ENCODE data around the gene CGA. TPM values are rescaled to one million over a fixed set of nuclear protein-coding genes. Genes with fewer than 3 reads are reported as not detected.

CGA gene
- total RNA-seq, 5 donors from 2014 or later (not counting 1 experiment from before 2014, with no cell fraction given) = not detected

DNA sequence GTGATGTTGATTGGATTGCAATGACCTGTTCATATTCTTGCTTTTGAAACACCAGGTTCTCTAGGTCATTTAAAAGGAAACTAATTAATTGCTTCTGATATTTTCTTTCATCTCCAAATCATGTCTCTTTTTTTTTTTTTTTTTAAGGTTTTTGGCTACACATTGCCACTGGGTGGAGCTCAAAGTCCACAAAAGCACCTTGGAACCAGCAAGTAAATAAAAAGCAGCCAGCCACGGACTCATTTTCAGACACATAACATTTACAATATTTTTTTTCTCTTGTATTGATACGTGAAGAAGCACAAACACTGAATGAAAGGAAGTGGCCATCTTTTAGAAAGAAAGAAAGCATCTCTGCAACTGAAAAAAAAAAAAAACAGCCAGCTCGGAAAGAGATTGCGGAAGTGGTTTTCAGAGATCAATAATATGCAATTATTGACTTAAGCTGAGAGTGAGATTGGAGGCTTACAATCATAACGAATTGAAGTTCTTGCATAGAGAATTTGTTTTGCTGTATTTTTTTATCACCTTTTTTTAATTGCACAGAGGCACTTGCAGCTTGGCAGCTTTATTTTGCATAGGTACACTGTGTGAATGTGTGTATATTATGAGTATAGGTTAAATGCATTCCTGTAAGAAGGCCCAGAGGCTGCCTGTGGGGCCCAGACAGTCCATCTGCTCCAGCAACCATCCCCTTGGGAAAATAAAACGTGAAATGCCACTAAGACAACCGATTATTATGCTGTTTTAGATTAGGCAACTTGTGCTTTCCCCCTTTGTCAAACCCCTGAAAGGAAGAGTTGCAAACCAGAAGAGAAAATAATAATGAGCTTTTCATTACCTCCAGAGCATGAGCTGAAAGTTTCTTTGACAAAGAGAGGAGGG lies 28.2 kb downstream of the CGA start:
- Histone ChIP-seq H3K9me3 (no peaks in the 10 kb centered on the region), H3K27ac (ENCODE audit: low read length) (no peak overlapping the region), H3K4me1 (ENCODE audit: control insufficient read depth in 1 of 2, extremely low read depth in 1 of 2, insufficient read depth in 2 of 2, low read length in 2 of 2) (no peaks in the 10 kb centered on the region), H3K36me3 (ENCODE audit: control insufficient read depth in 2 of 2, extremely low read depth in 1 of 2, insufficient read depth in 1 of 2, low read length in 1 of 2) (no peaks in the 10 kb centered on the region), H3K4me3 (ENCODE audit: control insufficient read depth in 1 of 2, extremely low read depth in 1 of 2, low read length in 1 of 2) (no peak overlapping the region), H3K27me3 (replicated peaks in 1 of 2; ENCODE audit: control insufficient read depth in 2 of 2, extremely low read depth in 1 of 2, insufficient read depth in 2 of 2, low read length in 1 of 2) (peaks cover 0 to 7% of the 10 kb centered on the region in 2 experiments)
- Mint-ChIP-seq H3K4me3 (peak overlapping the region in 1 of 3 donors; percentile 5), H3K4me1 (peaks cover 0 to 3% (median 0%) of the 10 kb centered on the region in 3 donors), H3K36me3 (no peaks in the 10 kb centered on the region), H3K27ac (no peak overlapping the region), H3K9me3 (no peaks in the 10 kb centered on the region), H3K27me3 (peaks cover 8 to 25% of the 10 kb centered on the region in 2 donors)
- ChIA-PET POLR2A (interaction anchor here in 1 of 2 donors (0.6 kb wide), 1 partner anchor 170 kb away, joined by 4 read pairs; no protein-coding TSS in a partner anchor), CTCF (interaction anchor here (0.6 to 1.9 kb wide), 11 partner anchors 12 to 1804 kb away, joined by 3 to 10 read pairs (median 5); no protein-coding TSS in a partner anchor)
- no peak for ATAC-seq (replicated peaks in 1 of 4)
- WGBS (ENCODE audit: insufficient coverage) = no CpG with 5 or more reads among the region's 7 CpGs
- DNase-seq = peak in 22 of 35 experiments; percentile 3 to 61 (median 16)

DNA sequence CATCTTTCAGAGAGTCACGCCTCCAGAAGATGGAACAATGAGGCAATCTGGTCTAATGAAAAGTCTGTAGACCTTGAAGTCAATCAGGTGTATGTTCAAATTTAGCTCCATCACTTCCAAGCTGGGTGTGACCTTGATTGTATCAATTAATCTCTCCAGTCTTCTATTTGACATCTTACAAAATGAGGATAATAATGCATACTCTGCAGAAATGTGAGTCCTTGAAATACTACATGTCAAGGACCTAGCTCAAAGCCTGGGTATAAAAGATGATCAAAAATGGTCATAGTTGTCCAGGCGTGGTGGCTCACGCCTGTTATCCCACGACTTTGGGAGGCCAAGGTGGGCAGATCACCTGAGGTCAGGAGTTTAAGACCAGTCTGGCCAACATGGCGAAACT lies 29.8 kb downstream of the CGA start:
- Histone ChIP-seq H3K4me3 (ENCODE audit: control insufficient read depth in 1 of 2, extremely low read depth in 1 of 2, low read length in 1 of 2) (no peak overlapping the region), H3K36me3 (ENCODE audit: control insufficient read depth in 2 of 2, extremely low read depth in 1 of 2, insufficient read depth in 1 of 2, low read length in 1 of 2) (no peaks in the 10 kb centered on the region), H3K27me3 (replicated peaks in 1 of 2; ENCODE audit: control insufficient read depth in 2 of 2, extremely low read depth in 1 of 2, insufficient read depth in 2 of 2, low read length in 1 of 2) (peaks cover 0 to 5% of the 10 kb centered on the region in 2 experiments), H3K27ac (ENCODE audit: low read length) (no peak overlapping the region), H3K9me3 (no peaks in the 10 kb centered on the region), H3K4me1 (ENCODE audit: control insufficient read depth in 1 of 2, extremely low read depth in 1 of 2, insufficient read depth in 2 of 2, low read length in 2 of 2) (no peaks in the 10 kb centered on the region)
- ATAC-seq (replicated peaks in 1 of 4) (no peak), DNase-seq (no peak)
- H3K4me3 Mint-ChIP-seq = no peak overlapping the region
- ChIA-PET CTCF (no interaction called here), POLR2A (no interaction called here)
- no peaks in the 10 kb centered on the region for H3K9me3 Mint-ChIP-seq
- H3K4me1 Mint-ChIP-seq = peaks cover 0 to 3% (median 0%) of the 10 kb centered on the region in 3 donors
- peaks cover 8 to 26% of the 10 kb centered on the region in 2 donors for H3K27me3 Mint-ChIP-seq
- H3K36me3 Mint-ChIP-seq = no peaks in the 10 kb centered on the region
- H3K27ac Mint-ChIP-seq = no peak overlapping the region
- 73% methylated on average over 4 of the region's 5 CpGs for WGBS (ENCODE audit: insufficient coverage)

DNA sequence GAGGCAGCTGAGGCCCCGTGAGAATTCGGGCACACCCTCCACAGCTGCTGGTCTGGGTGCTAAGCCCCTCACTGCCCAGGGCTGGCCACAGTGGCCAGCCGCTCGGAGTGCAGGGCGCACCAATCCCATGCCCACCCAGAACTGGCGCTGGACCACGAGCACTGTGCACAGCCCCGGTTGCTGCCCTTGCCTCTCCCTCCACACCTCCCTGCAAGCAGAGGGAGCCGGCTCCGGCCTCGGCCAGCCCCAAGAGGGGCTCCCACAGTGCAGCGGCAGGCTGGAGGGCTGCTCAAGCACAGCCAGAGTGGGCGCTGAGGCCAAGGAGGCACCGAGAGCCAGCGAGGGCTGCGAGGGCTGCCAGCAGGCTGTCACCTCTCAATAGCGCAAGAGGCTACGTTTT lies 35.0 kb downstream of the CGA start:
- Mint-ChIP-seq H3K27ac (no peak overlapping the region), H3K36me3 (no peaks in the 10 kb centered on the region), H3K4me1 (peaks cover 0 to 4% (median 0%) of the 10 kb centered on the region in 3 donors), H3K27me3 (peaks cover 12 to 29% of the 10 kb centered on the region in 2 donors), H3K4me3 (no peak overlapping the region), H3K9me3 (no peaks in the 10 kb centered on the region)
- 90% methylated on average over 13 of the region's 18 CpGs for WGBS (ENCODE audit: insufficient coverage)
- Histone ChIP-seq H3K36me3 (ENCODE audit: control insufficient read depth in 2 of 2, extremely low read depth in 1 of 2, insufficient read depth in 1 of 2, low read length in 1 of 2) (no peaks in the 10 kb centered on the region), H3K4me3 (ENCODE audit: control insufficient read depth in 1 of 2, extremely low read depth in 1 of 2, low read length in 1 of 2) (no peak overlapping the region), H3K27me3 (replicated peaks in 1 of 2; ENCODE audit: control insufficient read depth in 2 of 2, extremely low read depth in 1 of 2, insufficient read depth in 2 of 2, low read length in 1 of 2) (peaks cover 0 to 3% of the 10 kb centered on the region in 2 experiments), H3K4me1 (ENCODE audit: control insufficient read depth in 1 of 2, extremely low read depth in 1 of 2, insufficient read depth in 2 of 2, low read length in 2 of 2) (no peaks in the 10 kb centered on the region), H3K9me3 (no peaks in the 10 kb centered on the region), H3K27ac (ENCODE audit: low read length) (no peak overlapping the region)
- ChIA-PET POLR2A (no interaction called here), CTCF (no interaction called here)
- ATAC-seq (replicated peaks in 1 of 4) (no peak), DNase-seq (no peak)

DNA sequence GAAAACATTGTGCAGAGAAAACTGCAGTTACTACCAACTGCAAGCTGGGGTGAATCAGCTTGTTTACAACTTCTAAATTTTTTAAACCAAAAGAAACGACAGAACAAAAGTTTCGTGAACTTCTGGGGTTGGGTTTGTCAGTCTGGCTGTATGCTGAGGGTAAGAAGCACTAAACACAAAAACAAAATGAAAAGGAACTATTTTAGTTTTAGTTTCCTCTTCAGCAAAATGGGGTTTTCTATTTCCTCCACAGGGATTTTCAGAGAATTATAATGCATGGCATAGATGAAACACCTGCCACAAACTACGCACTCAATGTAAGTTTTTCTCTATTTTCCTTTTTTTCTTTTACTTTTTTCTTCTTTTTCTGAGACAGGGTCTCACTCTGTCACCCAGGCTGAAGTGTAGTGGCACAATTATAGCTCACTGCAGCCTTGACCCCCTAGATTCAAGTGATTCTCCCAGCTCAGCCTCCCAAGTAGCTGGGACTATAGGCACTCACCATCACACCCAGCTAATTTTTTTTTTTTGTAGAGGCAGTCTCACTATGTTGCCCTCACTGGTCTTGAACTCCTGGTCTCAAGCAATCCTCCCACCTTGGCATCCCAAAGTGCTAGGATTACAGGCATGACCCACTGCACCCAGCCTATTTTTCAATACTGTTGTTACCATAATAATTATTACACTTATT lies 40.6 kb downstream of the CGA start:
- H3K27me3 ChIP-seq (replicated peaks in 1 of 2; ENCODE audit: control insufficient read depth in 2 of 2, extremely low read depth in 1 of 2, insufficient read depth in 2 of 2, low read length in 1 of 2) = peaks cover 0 to 3% of the 10 kb centered on the region in 2 experiments
- no peak overlapping the region for H3K4me3 ChIP-seq (ENCODE audit: control insufficient read depth in 1 of 2, extremely low read depth in 1 of 2, low read length in 1 of 2)
- WGBS (ENCODE audit: insufficient coverage) = 60% methylated on average over 1 of the region's 3 CpGs
- H3K36me3 ChIP-seq (ENCODE audit: control insufficient read depth in 2 of 2, extremely low read depth in 1 of 2, insufficient read depth in 1 of 2, low read length in 1 of 2) = no peaks in the 10 kb centered on the region
- ChIA-PET POLR2A (interaction anchor here in 1 of 2 donors (0.5 kb wide), 1 partner anchor 521 kb away, joined by 6 read pairs; no protein-coding TSS in a partner anchor), CTCF (interaction anchor here in 1 of 2 donors (0.5 kb wide), 1 partner anchor 26 kb away, joined by 3 read pairs; no protein-coding TSS in a partner anchor)
- H3K9me3 ChIP-seq = no peaks in the 10 kb centered on the region
- Mint-ChIP-seq H3K27ac (no peak overlapping the region), H3K4me1 (peaks cover 0 to 4% (median 0%) of the 10 kb centered on the region in 3 donors), H3K36me3 (no peaks in the 10 kb centered on the region), H3K9me3 (no peaks in the 10 kb centered on the region), H3K4me3 (no peak overlapping the region), H3K27me3 (peaks cover 8 to 18% of the 10 kb centered on the region in 2 donors)
- H3K27ac ChIP-seq (ENCODE audit: low read length) = no peak overlapping the region
- ATAC-seq (replicated peaks in 1 of 4) (no peak), DNase-seq (no peak)
- H3K4me1 ChIP-seq (ENCODE audit: control insufficient read depth in 1 of 2, extremely low read depth in 1 of 2, insufficient read depth in 2 of 2, low read length in 2 of 2) = no peaks in the 10 kb centered on the region

DNA sequence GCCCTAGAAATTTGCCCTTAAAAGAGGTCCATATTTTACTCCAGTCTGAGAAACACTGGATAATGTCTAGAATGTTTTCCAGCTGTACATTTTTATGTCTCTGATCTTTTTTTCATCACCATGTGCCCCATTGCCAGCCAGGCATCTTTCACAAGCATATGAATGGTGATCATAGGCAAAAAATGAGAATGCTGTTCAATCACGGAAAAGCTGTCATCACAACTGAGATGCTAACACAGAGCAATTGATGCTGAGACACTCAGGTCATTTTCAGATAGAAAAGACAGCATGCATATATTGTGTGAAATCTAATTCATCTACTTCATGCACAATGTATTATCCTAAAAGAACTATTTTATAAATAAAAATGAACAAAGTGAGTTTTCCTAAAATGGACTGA lies 41.6 kb downstream of the CGA start:
- H3K9me3 ChIP-seq = no peaks in the 10 kb centered on the region
- H3K27me3 ChIP-seq (replicated peaks in 1 of 2; ENCODE audit: control insufficient read depth in 2 of 2, extremely low read depth in 1 of 2, insufficient read depth in 2 of 2, low read length in 1 of 2) = peaks cover 0 to 3% of the 10 kb centered on the region in 2 experiments
- Mint-ChIP-seq H3K4me3 (no peak overlapping the region), H3K27ac (no peak overlapping the region), H3K36me3 (no peaks in the 10 kb centered on the region), H3K27me3 (peaks cover 11 to 20% of the 10 kb centered on the region in 2 donors), H3K9me3 (no peaks in the 10 kb centered on the region), H3K4me1 (peaks cover 0 to 4% (median 0%) of the 10 kb centered on the region in 3 donors)
- DNase-seq (no peak), ATAC-seq (replicated peaks in 1 of 4) (no peak)
- no CpG with 5 or more reads among the region's 1 CpG for WGBS (ENCODE audit: insufficient coverage)
- no peaks in the 10 kb centered on the region for H3K4me1 ChIP-seq (ENCODE audit: control insufficient read depth in 1 of 2, extremely low read depth in 1 of 2, insufficient read depth in 2 of 2, low read length in 2 of 2)
- ChIA-PET POLR2A (no interaction called here), CTCF (interaction anchor here in 1 of 2 donors (0.5 kb wide), 1 partner anchor 27 kb away, joined by 3 read pairs; no protein-coding TSS in a partner anchor)
- H3K4me3 ChIP-seq (ENCODE audit: control insufficient read depth in 1 of 2, extremely low read depth in 1 of 2, low read length in 1 of 2) = no peak overlapping the region
- no peaks in the 10 kb centered on the region for H3K36me3 ChIP-seq (ENCODE audit: control insufficient read depth in 2 of 2, extremely low read depth in 1 of 2, insufficient read depth in 1 of 2, low read length in 1 of 2)
- H3K27ac ChIP-seq (ENCODE audit: low read length) = no peak overlapping the region

DNA sequence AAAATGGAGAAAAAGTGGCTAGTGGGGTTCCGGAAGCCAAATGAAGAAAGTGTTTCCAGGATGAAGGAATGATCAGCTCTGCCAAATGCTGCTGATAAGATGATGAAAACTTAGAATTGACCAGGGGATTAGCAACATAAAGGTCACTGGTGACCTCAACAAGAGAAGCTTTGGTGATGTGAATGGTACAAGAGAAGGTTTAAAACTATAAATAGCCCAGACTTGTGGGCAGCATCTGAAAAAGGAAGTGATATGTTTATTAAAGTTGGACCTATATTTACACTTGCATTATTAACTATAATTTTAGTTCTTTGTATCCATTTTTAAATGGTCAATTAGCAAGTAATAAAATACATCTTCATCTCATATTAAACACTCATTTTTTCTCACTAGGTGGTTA lies 45.1 kb downstream of the CGA start:
- ChIA-PET CTCF (no interaction called here), POLR2A (no interaction called here)
- H3K4me3 ChIP-seq (ENCODE audit: control insufficient read depth in 1 of 2, extremely low read depth in 1 of 2, low read length in 1 of 2) = no peak overlapping the region
- H3K4me1 ChIP-seq (ENCODE audit: control insufficient read depth in 1 of 2, extremely low read depth in 1 of 2, insufficient read depth in 2 of 2, low read length in 2 of 2) = no peaks in the 10 kb centered on the region
- Mint-ChIP-seq H3K4me3 (no peak overlapping the region), H3K27me3 (peaks cover 9 to 27% of the 10 kb centered on the region in 2 donors), H3K4me1 (no peaks in the 10 kb centered on the region), H3K9me3 (no peaks in the 10 kb centered on the region), H3K36me3 (no peaks in the 10 kb centered on the region), H3K27ac (no peak overlapping the region)
- no peak overlapping the region for H3K27ac ChIP-seq (ENCODE audit: low read length)
- H3K27me3 ChIP-seq (replicated peaks in 1 of 2; ENCODE audit: control insufficient read depth in 2 of 2, extremely low read depth in 1 of 2, insufficient read depth in 2 of 2, low read length in 1 of 2) = peaks cover 0 to 3% of the 10 kb centered on the region in 2 experiments
- no peak for DNase-seq
- ATAC-seq (replicated peaks in 1 of 4) = no peak
- WGBS (ENCODE audit: insufficient coverage) = 100% methylated on average over 1 of the region's 1 CpG
- no peaks in the 10 kb centered on the region for H3K36me3 ChIP-seq (ENCODE audit: control insufficient read depth in 2 of 2, extremely low read depth in 1 of 2, insufficient read depth in 1 of 2, low read length in 1 of 2)
- no peaks in the 10 kb centered on the region for H3K9me3 ChIP-seq
